HG02943 (cell line): Measurements from ENCODE around the gene KCNJ11.

Experiments used
- ATAC-seq: cut with Tn5 transposase; IDR thresholded peaks from one replicate; pipeline ENCODE4 v1.9.1; 2021; ENCODE audit warnings: mild to moderate bottlenecking, low read depth, moderate library complexity; ENCODE audit not compliant: unreplicated experiment

KCNJ11 gene

DNA sequence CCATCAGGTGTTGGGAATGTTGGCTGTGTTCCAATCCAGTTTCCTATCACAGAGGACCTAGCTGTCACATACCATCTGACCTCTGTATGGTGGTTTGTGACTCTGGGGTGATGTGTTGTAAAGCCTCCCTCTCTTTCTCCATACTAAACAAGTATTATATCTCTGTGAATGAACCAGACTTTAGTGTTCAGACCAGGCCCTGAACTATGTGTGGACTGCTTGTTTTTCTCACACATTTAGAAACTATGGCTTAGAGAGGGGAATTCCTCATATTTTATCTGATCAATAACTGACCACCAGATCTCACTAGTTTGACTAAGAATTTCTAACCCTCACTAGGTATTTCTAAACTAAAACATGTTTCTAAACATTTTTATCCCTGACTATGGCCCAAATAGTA lies 19.4 kb downstream of the KCNJ11 start:
- no peak for ATAC-seq

DNA sequence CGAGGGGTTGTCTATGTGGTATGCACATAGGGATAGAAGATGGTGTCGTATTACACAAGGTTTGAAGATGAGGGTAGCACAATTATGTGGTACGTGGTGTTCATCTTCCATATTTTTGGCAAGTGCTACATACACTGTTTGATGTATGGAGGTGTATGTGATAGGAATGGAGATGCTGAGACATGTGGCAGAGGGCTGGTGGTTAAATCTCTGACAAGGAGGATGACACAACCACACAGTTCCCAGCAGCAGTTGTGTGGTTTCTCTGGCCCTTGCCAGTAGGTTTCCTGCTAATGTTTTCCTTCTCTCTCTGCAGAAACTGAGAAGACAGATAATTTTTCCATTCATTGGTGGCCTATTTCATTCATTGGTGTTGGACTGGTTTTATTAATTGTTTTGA lies 19.9 kb downstream of the KCNJ11 start:
- ATAC-seq, result no peak

DNA sequence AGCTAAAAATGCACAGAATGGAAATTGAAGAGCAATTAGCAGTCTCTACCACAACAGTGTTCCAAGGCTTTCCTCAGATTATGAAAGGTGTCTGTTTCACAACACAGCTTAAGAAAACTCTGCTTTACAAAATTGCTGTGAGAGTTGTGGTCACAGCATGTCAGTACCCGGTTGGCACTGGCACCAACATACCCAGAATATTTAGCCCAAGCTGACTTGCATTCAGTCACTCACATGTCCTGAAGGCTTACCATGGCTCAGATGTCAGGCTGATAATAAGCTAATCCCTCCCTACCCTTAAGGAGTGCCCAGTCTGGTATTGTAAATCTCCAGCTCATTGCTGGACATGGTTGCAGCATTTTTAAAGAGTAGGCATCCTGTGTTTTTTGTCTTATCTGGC lies 22.0 kb downstream of the KCNJ11 start:
- ATAC-seq, result no peak

DNA sequence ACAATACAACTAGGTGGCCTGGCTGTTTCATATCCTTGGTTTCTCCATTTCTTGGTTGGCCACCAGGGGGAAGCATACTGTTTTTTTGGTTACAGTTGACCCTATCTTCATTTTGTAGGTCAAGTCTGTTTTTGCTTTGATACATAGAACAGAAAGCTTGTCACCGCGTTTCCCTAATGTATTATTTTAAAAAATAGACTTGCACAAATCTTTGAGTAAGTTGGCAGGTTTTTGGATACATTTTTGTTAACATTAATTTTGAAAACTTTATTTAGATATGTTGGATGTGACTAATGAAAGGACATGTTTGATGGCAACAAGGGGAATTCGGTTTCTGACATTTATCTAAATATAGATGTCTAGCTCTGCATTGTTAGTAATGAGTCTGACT lies 33.9 kb downstream of the KCNJ11 start:
- no peak for ATAC-seq

DNA sequence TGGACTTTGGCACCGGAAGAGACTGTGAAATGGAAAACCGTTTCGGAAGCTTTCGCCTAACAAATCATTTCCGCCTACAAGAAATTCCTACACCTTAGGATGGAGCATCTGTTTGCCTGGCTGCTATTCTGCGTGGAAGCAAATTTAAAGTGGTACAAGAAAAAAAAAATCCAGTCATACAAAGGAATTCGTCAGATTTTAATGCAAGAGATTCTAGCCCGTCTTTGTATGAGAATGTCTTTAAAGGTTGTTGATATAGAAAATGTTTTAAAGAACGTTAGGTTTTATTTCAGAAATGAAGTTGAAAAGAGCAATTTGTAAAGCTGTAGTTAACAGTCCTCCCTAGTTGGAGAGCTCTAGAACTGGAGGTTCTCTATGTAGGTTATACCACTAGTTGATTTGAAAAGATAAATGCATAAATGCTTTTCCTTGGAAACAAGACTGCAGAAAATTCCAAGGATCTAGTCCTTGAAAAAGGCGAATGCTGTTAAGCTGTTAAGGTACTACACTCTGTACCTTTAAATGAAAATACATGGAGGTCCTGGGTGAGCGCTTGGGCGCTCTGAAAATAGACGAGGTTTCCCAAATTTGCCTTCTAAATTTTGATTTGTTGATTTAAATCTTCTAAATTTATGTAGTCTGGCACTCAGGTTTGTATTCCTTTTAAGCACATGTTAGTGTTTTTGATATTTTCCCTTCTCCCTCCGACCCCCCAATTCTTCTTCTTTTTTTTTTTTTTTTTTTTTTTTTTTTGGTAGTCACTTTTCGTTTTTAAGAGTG lies 34.4 kb downstream of the KCNJ11 start:
- no peak for ATAC-seq

DNA sequence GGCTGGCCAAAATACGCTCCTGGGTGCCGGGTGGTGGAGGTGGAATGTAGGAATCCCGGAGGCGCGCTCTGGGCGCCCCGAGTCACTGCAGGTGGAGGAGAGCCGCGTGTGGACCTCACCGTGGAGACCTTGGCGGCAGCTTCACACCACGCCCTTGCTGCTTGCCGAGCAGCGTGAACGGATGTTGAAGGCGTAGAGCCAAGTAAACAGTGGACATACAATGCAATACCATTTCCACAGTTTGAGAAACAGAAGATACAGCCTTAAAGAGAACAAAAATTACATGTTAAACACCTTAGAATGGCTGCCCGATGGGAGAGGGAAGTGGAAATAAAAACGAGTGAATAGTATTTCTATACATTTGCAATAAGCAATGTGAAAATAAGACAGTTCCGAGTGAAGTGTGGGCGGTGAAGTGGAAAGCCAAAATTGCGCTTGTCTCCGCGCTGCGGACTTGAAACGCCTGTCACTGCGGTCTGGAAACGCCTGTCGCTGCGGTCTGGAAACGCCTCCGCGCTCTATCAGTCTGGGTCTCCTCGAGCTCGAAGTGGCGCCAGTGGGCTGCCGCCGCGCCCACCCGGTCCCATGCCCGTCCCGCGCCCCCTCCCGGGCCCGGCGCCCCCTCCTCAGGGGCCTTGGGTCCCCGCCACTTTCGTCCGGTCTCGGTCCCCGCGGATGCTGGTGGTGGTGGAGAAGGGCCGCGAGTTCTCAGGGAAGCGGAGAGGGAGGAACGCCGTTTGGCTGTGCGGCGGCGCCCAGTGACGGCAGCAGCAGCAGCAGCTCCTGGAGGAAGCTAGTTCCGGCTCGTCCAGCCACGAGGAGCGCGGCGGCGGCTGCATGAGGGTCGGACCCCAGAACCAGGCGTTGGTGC lies 35.3 kb downstream of the KCNJ11 start:
- no peak for ATAC-seq

DNA sequence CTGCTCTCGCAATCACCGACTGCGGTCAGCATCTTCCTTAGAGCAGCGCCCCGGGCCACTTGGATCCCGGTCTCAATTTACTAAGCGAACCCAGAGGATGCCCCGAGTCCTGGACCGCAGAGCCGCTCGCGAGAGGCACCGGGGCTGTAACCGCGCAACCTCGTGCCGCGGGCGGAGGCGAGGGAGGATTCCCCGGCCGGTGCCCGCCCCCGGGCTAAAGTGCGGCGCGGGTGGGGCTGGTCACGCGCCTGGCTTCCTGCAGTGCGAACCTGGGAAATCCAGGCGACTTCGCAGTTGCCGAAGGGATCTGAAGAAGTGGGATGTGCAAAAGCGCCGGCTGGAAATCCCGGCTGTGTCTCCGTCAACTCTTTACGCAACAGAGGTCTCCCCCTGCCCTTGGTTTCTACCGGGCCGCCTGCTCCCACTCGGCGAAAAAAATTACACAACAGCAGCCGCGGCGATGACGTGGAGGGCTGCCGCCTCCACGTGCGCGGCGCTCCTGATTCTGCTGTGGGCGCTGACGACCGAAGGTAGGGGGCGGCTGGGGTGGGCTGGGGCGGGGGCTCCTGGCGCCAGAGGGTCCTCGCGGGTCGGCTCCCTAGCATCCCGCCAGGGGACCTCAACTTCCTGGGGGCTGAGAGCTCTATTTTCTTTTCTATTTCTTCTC lies 36.8 kb downstream of the KCNJ11 start, which contains the start of gene NCR3LG1:
NCR3LG1 (plus strand) TSS at position 291 of the 667 bp plus-strand sequence; CDS start at position 461, 170 bp downstream.
- no peak for ATAC-seq

DNA sequence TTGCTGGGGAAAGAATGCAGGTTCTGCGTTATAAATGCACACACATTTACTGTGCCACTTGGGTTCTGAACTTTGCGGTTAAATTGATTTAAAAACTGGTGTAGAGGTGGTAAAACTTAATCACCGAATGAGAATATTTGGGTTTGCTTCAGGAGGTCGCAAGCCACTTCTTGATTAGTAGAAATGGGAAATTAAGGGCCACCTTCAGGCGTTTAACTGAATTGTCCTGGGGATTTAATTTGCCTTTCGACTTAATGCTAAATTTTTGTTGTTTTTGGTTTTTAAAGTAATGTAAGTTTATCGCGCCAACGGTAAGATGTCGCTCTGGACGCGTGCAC lies 37.3 kb downstream of the KCNJ11 start:
- ATAC-seq, result no peak

DNA sequence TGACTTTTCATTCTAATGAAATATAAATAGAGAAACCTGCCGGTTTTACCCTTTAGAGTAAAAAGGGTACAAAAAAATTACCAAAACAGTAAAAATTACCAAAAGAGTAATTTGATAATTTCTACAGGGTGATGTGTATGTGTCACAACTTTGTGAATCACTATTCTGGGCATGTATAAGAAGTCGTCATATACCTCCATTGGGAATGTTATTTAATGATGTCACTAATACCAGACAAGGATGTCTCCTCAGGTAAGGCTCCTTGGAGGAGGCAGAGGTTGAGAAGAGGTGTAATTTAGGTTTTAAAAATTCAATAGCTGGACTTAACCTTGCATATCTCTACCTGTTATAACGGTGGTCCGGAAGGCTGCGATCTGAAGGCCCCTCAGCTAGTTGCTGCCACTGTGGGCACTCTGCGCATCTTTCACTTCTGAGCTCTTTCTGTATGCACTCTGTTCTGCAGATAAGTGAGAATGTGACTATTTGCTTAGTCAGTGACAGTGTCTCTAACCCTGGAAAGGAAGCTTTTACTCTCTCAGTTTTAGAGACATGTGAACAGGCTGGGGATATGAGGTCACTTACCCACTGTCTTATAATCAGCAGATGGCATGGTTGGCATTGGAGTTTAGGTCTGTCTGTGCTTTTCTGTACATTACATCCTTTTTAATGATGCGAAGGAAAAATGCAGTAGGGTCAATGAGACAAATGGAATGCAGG lies 37.8 kb downstream of the KCNJ11 start:
- ATAC-seq, result no peak

DNA sequence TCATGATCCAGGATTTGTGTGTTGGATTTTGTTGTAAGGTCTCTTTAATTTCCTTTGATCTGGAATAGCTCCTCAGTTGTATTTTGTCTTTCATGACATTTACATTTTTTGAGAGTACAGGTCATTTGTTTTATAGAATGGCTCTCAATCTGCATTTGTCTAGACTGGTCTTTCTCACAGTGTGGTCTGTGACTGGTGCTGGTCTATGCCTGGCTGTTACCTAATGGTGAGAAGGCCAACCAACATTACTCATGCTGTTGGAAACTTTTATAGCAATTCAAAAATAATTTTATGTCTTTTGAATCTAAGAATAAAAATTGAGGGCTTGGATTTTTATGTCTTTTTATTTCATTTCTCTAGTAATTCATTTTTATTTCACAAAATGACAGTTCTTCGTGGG lies 40.8 kb downstream of the KCNJ11 start:
- no peak for ATAC-seq

DNA sequence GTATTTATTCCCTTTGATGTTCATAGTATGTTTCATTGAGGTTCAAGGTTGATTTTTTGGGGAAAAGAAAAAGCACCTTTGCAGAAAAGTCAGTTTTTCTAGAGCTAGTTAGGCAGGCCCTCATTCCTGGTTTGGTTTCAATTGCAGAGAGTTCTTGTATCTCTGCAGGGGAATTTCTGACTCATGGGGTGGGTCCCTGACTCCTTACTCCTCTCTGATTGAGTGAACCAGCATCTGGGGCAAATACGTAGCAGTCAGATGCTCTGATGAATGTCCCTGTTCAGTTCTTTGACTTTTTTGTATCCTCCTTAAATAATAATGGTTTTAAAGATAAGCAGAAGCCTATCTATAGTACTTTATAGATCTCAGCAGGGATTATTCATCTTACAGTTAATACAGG lies 44.6 kb downstream of the KCNJ11 start:
- ATAC-seq, result no peak

DNA sequence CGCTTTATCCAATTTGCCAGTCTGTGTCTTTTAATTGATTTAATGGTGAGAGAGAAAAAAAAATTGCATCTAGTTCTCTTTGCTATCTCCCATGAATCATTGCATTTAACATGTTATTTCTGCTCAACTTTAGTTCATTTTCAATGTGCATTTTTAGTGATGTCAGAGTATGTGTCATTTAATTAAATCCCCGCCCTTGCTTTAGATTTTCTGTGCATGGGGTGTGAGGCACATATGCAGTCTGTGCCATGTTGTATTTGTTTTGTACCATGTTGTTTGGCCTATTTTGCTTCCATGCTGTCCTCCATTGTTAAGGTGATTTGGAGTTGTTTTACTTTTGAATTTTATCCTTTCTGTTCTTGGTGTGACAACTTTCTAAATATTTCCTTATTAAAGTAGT lies 45.2 kb downstream of the KCNJ11 start:
- no peak for ATAC-seq
